ENCODE results near the gene TMEM81. TPM values are rescaled to one million over a fixed set of nuclear protein-coding genes. Genes with fewer than 3 reads are reported as not detected.

Gene TMEM81
- total and polyA plus RNA-seq, 7 experiments from 2014 or later: 0.79 to 8.9 (median 3.3) TPM

GRCh38 chr1:205074084-205074483 lies 10.2 kb downstream of the TMEM81 start:
- H3K36me3 ChIP-seq (ENCODE audit: control insufficient read depth in 2 of 3, insufficient read depth in 3 of 3, low read length in 3 of 3): no peaks in the 10 kb centered on the region
- ChIA-PET POLR2A (no interaction called here), CTCF (no interaction called here)

GRCh38 chr1:205073511-205073910 lies 10.7 kb downstream of the TMEM81 start:
- no peaks in the 10 kb centered on the region for H3K36me3 ChIP-seq (ENCODE audit: control insufficient read depth in 2 of 3, insufficient read depth in 3 of 3, low read length in 3 of 3)
- H3K4me3 ChIP-seq (ENCODE audit: low read length): no peak overlapping the region
- Mint-ChIP-seq H3K4me1 (no peaks in the 10 kb centered on the region), H3K27ac (no peak overlapping the region), H3K36me3 (no peaks in the 10 kb centered on the region), H3K9me3 (no peaks in the 10 kb centered on the region), H3K4me3 (no peak overlapping the region), H3K27me3 (no peaks in the 10 kb centered on the region)
- no peak overlapping the region for H3K27ac ChIP-seq (ENCODE audit: low read depth, low read length)
- no peaks in the 10 kb centered on the region for H3K27me3 ChIP-seq (ENCODE audit: control insufficient read depth in 2 of 2, insufficient read depth in 2 of 2, low read length in 2 of 2)
- ATAC-seq (no peak), DNase-seq (no peak)
- POLR2A ChIA-PET: no interaction called here
- intact Hi-C loops (cut with micrococcal nuclease): no loop called here
- CTCF ChIA-PET: no interaction called here
- no peaks in the 10 kb centered on the region for H3K4me1 ChIP-seq (ENCODE audit: control insufficient read depth in 2 of 2, insufficient read depth in 2 of 2, low read length in 2 of 2)
- H3K9me3 ChIP-seq (ENCODE audit: control insufficient read depth in 2 of 3, low read length in 3 of 3): no peaks in the 10 kb centered on the region

More at GRCh38 chr1:205074084-205074483, 10.2 kb downstream of the TMEM81 start:
- Histone ChIP-seq H3K4me1 (ENCODE audit: control insufficient read depth in 2 of 2, insufficient read depth in 2 of 2, low read length in 2 of 2) (no peaks in the 10 kb centered on the region), H3K4me3 (ENCODE audit: low read length) (no peak overlapping the region), H3K27me3 (ENCODE audit: control insufficient read depth in 2 of 2, insufficient read depth in 2 of 2, low read length in 2 of 2) (no peaks in the 10 kb centered on the region), H3K9me3 (ENCODE audit: control insufficient read depth in 2 of 3, low read length in 3 of 3) (no peaks in the 10 kb centered on the region), H3K27ac (ENCODE audit: low read depth, low read length) (no peak overlapping the region)
- no peak for ATAC-seq
- Mint-ChIP-seq H3K4me1 (no peaks in the 10 kb centered on the region), H3K36me3 (no peaks in the 10 kb centered on the region), H3K27me3 (no peaks in the 10 kb centered on the region), H3K9me3 (no peaks in the 10 kb centered on the region), H3K4me3 (no peak overlapping the region), H3K27ac (peak overlapping the region in 1 of 9 donors; percentile 18)
- intact Hi-C loops (cut with micrococcal nuclease): no loop called here
- DNase-seq: no peak

GRCh38 chr1:205072881-205073280 lies 11.4 kb downstream of the TMEM81 start:
- DNase-seq (peak in 1 of 9 donors; percentile 7), ATAC-seq (no peak)
- CTCF ChIA-PET: no interaction called here
- Mint-ChIP-seq H3K9me3 (no peaks in the 10 kb centered on the region), H3K4me3 (no peak overlapping the region), H3K27me3 (no peaks in the 10 kb centered on the region), H3K27ac (no peak overlapping the region), H3K36me3 (no peaks in the 10 kb centered on the region), H3K4me1 (no peaks in the 10 kb centered on the region)
- intact Hi-C loops (cut with micrococcal nuclease): no loop called here
- POLR2A ChIA-PET: no interaction called here
- H3K27me3 ChIP-seq (ENCODE audit: control insufficient read depth in 2 of 2, insufficient read depth in 2 of 2, low read length in 2 of 2): no peaks in the 10 kb centered on the region
- H3K9me3 ChIP-seq (ENCODE audit: control insufficient read depth in 2 of 3, low read length in 3 of 3): no peaks in the 10 kb centered on the region
- H3K4me1 ChIP-seq (ENCODE audit: control insufficient read depth in 2 of 2, insufficient read depth in 2 of 2, low read length in 2 of 2): no peaks in the 10 kb centered on the region
- no peak overlapping the region for H3K27ac ChIP-seq (ENCODE audit: low read depth, low read length)
- H3K36me3 ChIP-seq (ENCODE audit: control insufficient read depth in 2 of 3, insufficient read depth in 3 of 3, low read length in 3 of 3): no peaks in the 10 kb centered on the region
- no peak overlapping the region for H3K4me3 ChIP-seq (ENCODE audit: low read length)

- DNase-seq (peak in 1 of 9 donors; percentile 2), ATAC-seq (no peak)
- no peaks in the 10 kb centered on the region for H3K9me3 ChIP-seq (ENCODE audit: control insufficient read depth in 2 of 3, low read length in 3 of 3)
- H3K27me3 Mint-ChIP-seq: no peaks in the 10 kb centered on the region
- no peak overlapping the region for H3K27ac Mint-ChIP-seq
- POLR2A ChIA-PET: no interaction called here
- no peaks in the 10 kb centered on the region for H3K4me1 Mint-ChIP-seq
- H3K4me3 Mint-ChIP-seq: no peak overlapping the region
- no peaks in the 10 kb centered on the region for H3K9me3 Mint-ChIP-seq
- no peak overlapping the region for H3K27ac ChIP-seq (ENCODE audit: low read depth, low read length)
- no peaks in the 10 kb centered on the region for H3K4me1 ChIP-seq (ENCODE audit: control insufficient read depth in 2 of 2, insufficient read depth in 2 of 2, low read length in 2 of 2)
- H3K27me3 ChIP-seq (ENCODE audit: control insufficient read depth in 2 of 2, insufficient read depth in 2 of 2, low read length in 2 of 2): no peaks in the 10 kb centered on the region
- no peaks in the 10 kb centered on the region for H3K36me3 ChIP-seq (ENCODE audit: control insufficient read depth in 2 of 3, insufficient read depth in 3 of 3, low read length in 3 of 3)
- H3K36me3 Mint-ChIP-seq: no peaks in the 10 kb centered on the region
- CTCF ChIA-PET: no interaction called here
- H3K4me3 ChIP-seq (ENCODE audit: low read length): no peak overlapping the region
- intact Hi-C loops (cut with micrococcal nuclease): no loop called here
These were observed 12.0 kb downstream of the TMEM81 start for GRCh38 chr1:205072286-205072685.

DNA sequence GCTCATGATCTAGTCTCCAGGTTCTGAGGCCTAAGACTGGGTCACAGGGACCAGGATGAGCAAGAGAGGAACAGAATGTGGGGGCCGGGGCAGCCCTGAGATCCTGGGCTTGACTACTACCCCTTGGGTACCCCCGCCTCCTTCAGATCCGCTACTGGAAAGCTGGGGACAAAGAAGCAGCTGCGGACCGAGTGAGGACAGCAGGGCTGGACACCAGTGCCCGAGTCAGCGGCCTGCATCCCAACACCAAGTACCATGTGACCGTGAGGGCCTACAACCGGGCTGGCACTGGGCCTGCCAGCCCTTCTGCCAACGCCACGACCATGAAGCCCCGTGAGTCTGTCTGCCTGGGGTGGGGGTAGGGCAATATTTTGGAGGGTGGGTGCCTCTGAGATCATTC lies 12.5 kb downstream of the TMEM81 start:
- H3K36me3 Mint-ChIP-seq: no peaks in the 10 kb centered on the region
- ATAC-seq (no peak), DNase-seq (peak in 1 of 9 donors; percentile 3)
- ChIA-PET POLR2A (no interaction called here), CTCF (no interaction called here)
- no peak overlapping the region for H3K27ac ChIP-seq (ENCODE audit: low read depth, low read length)
- H3K27me3 ChIP-seq (ENCODE audit: control insufficient read depth in 2 of 2, insufficient read depth in 2 of 2, low read length in 2 of 2): no peaks in the 10 kb centered on the region
- H3K4me1 Mint-ChIP-seq: no peaks in the 10 kb centered on the region
- no peak overlapping the region for H3K27ac Mint-ChIP-seq
- H3K4me1 ChIP-seq (ENCODE audit: control insufficient read depth in 2 of 2, insufficient read depth in 2 of 2, low read length in 2 of 2): no peaks in the 10 kb centered on the region
- H3K4me3 Mint-ChIP-seq: no peak overlapping the region
- no peaks in the 10 kb centered on the region for H3K9me3 ChIP-seq (ENCODE audit: control insufficient read depth in 2 of 3, low read length in 3 of 3)
- no peaks in the 10 kb centered on the region for H3K27me3 Mint-ChIP-seq
- intact Hi-C loops (cut with micrococcal nuclease): no loop called here
- no peak overlapping the region for H3K4me3 ChIP-seq (ENCODE audit: low read length)
- no peaks in the 10 kb centered on the region for H3K9me3 Mint-ChIP-seq
- no peaks in the 10 kb centered on the region for H3K36me3 ChIP-seq (ENCODE audit: control insufficient read depth in 2 of 3, insufficient read depth in 3 of 3, low read length in 3 of 3)

GRCh38 chr1:205071028-205071409 lies 13.2 kb downstream of the TMEM81 start:
- no peaks in the 10 kb centered on the region for H3K36me3 ChIP-seq (ENCODE audit: control insufficient read depth in 2 of 3, insufficient read depth in 3 of 3, low read length in 3 of 3)
- Mint-ChIP-seq H3K4me1 (no peaks in the 10 kb centered on the region), H3K9me3 (no peaks in the 10 kb centered on the region), H3K4me3 (no peak overlapping the region), H3K36me3 (no peaks in the 10 kb centered on the region), H3K27ac (no peak overlapping the region), H3K27me3 (no peaks in the 10 kb centered on the region)
- intact Hi-C loops (cut with micrococcal nuclease): no loop called here
- ChIA-PET POLR2A (no interaction called here), CTCF (no interaction called here)
- no peak for DNase-seq
- no peaks in the 10 kb centered on the region for H3K9me3 ChIP-seq (ENCODE audit: control insufficient read depth in 2 of 3, low read length in 3 of 3)
- no peak for ATAC-seq
- no peaks in the 10 kb centered on the region for H3K27me3 ChIP-seq (ENCODE audit: control insufficient read depth in 2 of 2, insufficient read depth in 2 of 2, low read length in 2 of 2)
- H3K4me3 ChIP-seq (ENCODE audit: low read length): no peak overlapping the region
- no peak overlapping the region for H3K27ac ChIP-seq (ENCODE audit: low read depth, low read length)
- no peaks in the 10 kb centered on the region for H3K4me1 ChIP-seq (ENCODE audit: control insufficient read depth in 2 of 2, insufficient read depth in 2 of 2, low read length in 2 of 2)

GRCh38 chr1:205069371-205070125 lies 14.7 kb downstream of the TMEM81 start:
- no peak overlapping the region for H3K27ac ChIP-seq (ENCODE audit: low read depth, low read length)
- intact Hi-C loops (cut with micrococcal nuclease): no loop called here
- ChIA-PET CTCF (no interaction called here), POLR2A (no interaction called here)
- DNase-seq (no peak), ATAC-seq (no peak)
- Mint-ChIP-seq H3K27me3 (no peaks in the 10 kb centered on the region), H3K4me3 (no peak overlapping the region), H3K4me1 (no peaks in the 10 kb centered on the region), H3K27ac (no peak overlapping the region), H3K9me3 (no peaks in the 10 kb centered on the region), H3K36me3 (no peaks in the 10 kb centered on the region)
- no peaks in the 10 kb centered on the region for H3K27me3 ChIP-seq (ENCODE audit: control insufficient read depth in 2 of 2, insufficient read depth in 2 of 2, low read length in 2 of 2)
- H3K4me3 ChIP-seq (ENCODE audit: low read length): no peak overlapping the region
- no peaks in the 10 kb centered on the region for H3K36me3 ChIP-seq (ENCODE audit: control insufficient read depth in 2 of 3, insufficient read depth in 3 of 3, low read length in 3 of 3)
- no peaks in the 10 kb centered on the region for H3K4me1 ChIP-seq (ENCODE audit: control insufficient read depth in 2 of 2, insufficient read depth in 2 of 2, low read length in 2 of 2)
- no peaks in the 10 kb centered on the region for H3K9me3 ChIP-seq (ENCODE audit: control insufficient read depth in 2 of 3, low read length in 3 of 3)
